NT2/D1 (cell line): Measurements from ENCODE around the gene REX1BD.

Experiments
- DNase-seq: peaks from one replicate; pipeline ENCODE4 v3.0.0-alpha.2; 2011; ENCODE audit warnings: low read depth, low spot score
- H3K27me3 ChIP-seq: 2 replicates; pipeline ENCODE4 v1.6.0; 2011; ENCODE audit warnings: mild to moderate bottlenecking; ENCODE audit not compliant: insufficient read length, insufficient read depth
- H3K36me3 ChIP-seq: 2 replicates; pipeline ENCODE4 v1.6.1; 2011; ENCODE audit warnings: mild to moderate bottlenecking, low read length, mixed read lengths; ENCODE audit not compliant: insufficient read depth, insufficient read length
- H3K4me1 ChIP-seq: 2 replicates; pipeline ENCODE4 v1.5.1; 2011; ENCODE audit not compliant: insufficient read depth, insufficient read length
- H3K4me3 ChIP-seq: 2 replicates; pipeline ENCODE4 v1.5.1; 2011; ENCODE audit warnings: low read depth; ENCODE audit not compliant: insufficient read length
- H3K9ac ChIP-seq: 2 replicates; pipeline ENCODE4 v1.6.0; 2011; ENCODE audit warnings: low read depth; ENCODE audit not compliant: insufficient read length
- H3K9me3 ChIP-seq: 2 replicates; pipeline ENCODE4 v1.5.1; 2011; ENCODE audit warnings: mild to moderate bottlenecking, low read length; ENCODE audit not compliant: insufficient read depth
- SUZ12 ChIP-seq: IDR thresholded peaks from 2 replicates; pipeline ENCODE4 v1.6.1; 2011; ENCODE audit not compliant: insufficient read length, insufficient read depth; ENCODE audit errors: extremely low read depth
- YY1 ChIP-seq: IDR thresholded peaks from 2 replicates; pipeline ENCODE4 v1.6.1; 2011; ENCODE audit not compliant: insufficient read length, insufficient read depth
- ZNF274 ChIP-seq: IDR thresholded peaks from 2 replicates; pipeline ENCODE4 v1.6.1; 2011; ENCODE audit warnings: mild to moderate bottlenecking, low read depth, low read length

The REX1BD gene

GRCh38 chr19:18634612-18635297 is 46.2 kb downstream of the REX1BD start:
- peaks cover 14% of the 10 kb centered on the region for H3K4me1 ChIP-seq
- DNase-seq: no peak
- TF ChIP-seq SUZ12 (no peak), ZNF274 (no peak), YY1 (no peak)

GRCh38 chr19:18635831-18636182 is 47.2 kb downstream of the REX1BD start:
- no peak overlapping the region for H3K9ac ChIP-seq
- DNase-seq: no peak
- H3K36me3 ChIP-seq: no peaks in the 10 kb centered on the region
- TF ChIP-seq SUZ12 (no peak), YY1 (no peak), ZNF274 (no peak)
- peaks cover 14% of the 10 kb centered on the region for H3K4me1 ChIP-seq
- H3K27me3 ChIP-seq: peaks cover 14% of the 10 kb centered on the region
- H3K9me3 ChIP-seq: no peaks in the 10 kb centered on the region
- H3K4me3 ChIP-seq: no peak overlapping the region

More at GRCh38 chr19:18634612-18635297, 46.2 kb downstream of the REX1BD start:
- Histone ChIP-seq H3K9ac (no peak overlapping the region), H3K9me3 (no peaks in the 10 kb centered on the region), H3K4me3 (no peak overlapping the region), H3K27me3 (peaks cover 15% of the 10 kb centered on the region), H3K36me3 (no peaks in the 10 kb centered on the region)

- no peak for TF ChIP-seq ZNF274
- no peak for TF ChIP-seq SUZ12
- TF ChIP-seq YY1: no peak
- H3K9me3 ChIP-seq: no peaks in the 10 kb centered on the region
- H3K4me1 ChIP-seq: peaks cover 14% of the 10 kb centered on the region
- no peaks in the 10 kb centered on the region for H3K36me3 ChIP-seq
- DNase-seq: peak; percentile 94
- peak overlapping the region; percentile 39 for H3K9ac ChIP-seq
- H3K4me3 ChIP-seq: peak overlapping the region; percentile 27
- H3K27me3 ChIP-seq: peaks cover 14% of the 10 kb centered on the region
Measured at GRCh38 chr19:18636183-18636968, 47.8 kb downstream of the REX1BD start.

- Histone ChIP-seq H3K36me3 (no peaks in the 10 kb centered on the region), H3K9me3 (no peaks in the 10 kb centered on the region), H3K27me3 (peaks cover 14% of the 10 kb centered on the region), H3K4me1 (peaks cover 14% of the 10 kb centered on the region), H3K4me3 (peak within 1 kb of the TSS; percentile 86), H3K9ac (peak within 1 kb of the TSS; percentile 81)
- no peak for DNase-seq
- no peak for TF ChIP-seq YY1
- TF ChIP-seq SUZ12: no peak
- TF ChIP-seq ZNF274: no peak
Measured at GRCh38 chr19:18636969-18637629, 48.5 kb downstream of the REX1BD start, which contains the start of gene KLHL26. Gene KLHL26 (plus strand): TSS chr19:18637028. CDS start chr19:18637055, 27 bp downstream.

GRCh38 chr19:18637673-18638630 is 49.4 kb downstream of the REX1BD start:
- no peak for DNase-seq
- TF ChIP-seq ZNF274 (no peak), YY1 (no peak), SUZ12 (no peak)
- Histone ChIP-seq H3K4me3 (peak overlapping the region; percentile 86), H3K9ac (peak overlapping the region; percentile 81), H3K27me3 (peaks cover 14% of the 10 kb centered on the region), H3K9me3 (no peaks in the 10 kb centered on the region), H3K36me3 (no peaks in the 10 kb centered on the region), H3K4me1 (peaks cover 14% of the 10 kb centered on the region)

- no peak for DNase-seq
- H3K9me3 ChIP-seq: no peaks in the 10 kb centered on the region
Measured at GRCh38 chr19:18639706-18640243, 51.2 kb downstream of the REX1BD start.

More at GRCh38 chr19:18639706-18640243, 51.2 kb downstream of the REX1BD start:
- H3K9ac ChIP-seq: no peak overlapping the region
- no peaks in the 10 kb centered on the region for H3K36me3 ChIP-seq
- H3K4me3 ChIP-seq: no peak overlapping the region
- TF ChIP-seq ZNF274: no peak
- TF ChIP-seq YY1: no peak
- no peak for TF ChIP-seq SUZ12
- peaks cover 9% of the 10 kb centered on the region for H3K4me1 ChIP-seq
- H3K27me3 ChIP-seq: peaks cover 10% of the 10 kb centered on the region
